Fibroblast of lung (primary cell): ENCODE measurements around the gene DBH.

Experiments used
- CTCF ChIP-seq, 2 donors: IDR thresholded peaks in 1 of 2; conservative IDR thresholded peaks in 1 of 2; 1 replicate in 1 of 2; 2 replicates in 1 of 2; pipeline ENCODE4 v1.5.1; 2011 to 2012; ENCODE audit warnings: low read length in 2 of 2, control low read depth in 1 of 2, inconsistent platforms in 1 of 2, low read depth in 1 of 2, mild to moderate bottlenecking in 1 of 2
- EZH2 ChIP-seq: IDR thresholded peaks from 2 replicates; pipeline ENCODE4 v1.5.1; 2012; ENCODE audit warnings: low read length, control low read depth, mild to moderate bottlenecking; ENCODE audit errors: missing control alignments

GRCh38 chr9:133619791-133620190 is 16.4 kb upstream of the DBH start:
- no peak for TF ChIP-seq CTCF (conservative IDR thresholded peaks at IDR 0.05 in 1 of 2, IDR thresholded peaks at IDR 0.05 in 1 of 2; ENCODE audit: low read depth in 1 of 2, low read length in 2 of 2)
- TF ChIP-seq EZH2, result no peak
